CD14-positive monocyte (primary cell): Measurements from ENCODE around the gene MFGE8. TPM values are rescaled to one million over a fixed set of nuclear protein-coding genes. Genes with fewer than 3 reads are reported as not detected.
A peak's percentile ranks its signal among the peaks of the same experiment; 100 is the strongest.

ENCODE experiments used
- DNase-seq, 3 donors: peaks; one replicate each; pipeline ENCODE4 v3.0.0-alpha.2; 2011 to 2022
- H2AFZ ChIP-seq: 2 replicates; pipeline ENCODE4 v1.6.0; 2012; ENCODE audit warnings: mild to moderate bottlenecking, low read depth, low read length, inconsistent platforms; ENCODE audit not compliant: insufficient read depth, poor library complexity, severe bottlenecking
- H3K27ac ChIP-seq, 2 donors: 1 replicate in 1 of 2; 2 replicates in 1 of 2; pipeline ENCODE4 v1.5.1; 2012 to 2013; ENCODE audit warnings: low read length in 2 of 2, control low read depth in 1 of 2, inconsistent platforms in 1 of 2, low read depth in 1 of 2, mild to moderate bottlenecking in 1 of 2
- H3K27me3 ChIP-seq, 2 donors: one replicate each; pipeline versions ENCODE4 v1.6.0 to v1.6.1; 2011 to 2013; ENCODE audit warnings: low read length in 2 of 2; ENCODE audit not compliant: control insufficient read depth in 2 of 2, insufficient read depth in 2 of 2
- H3K36me3 ChIP-seq, 2 donors: replicated peaks in 1 of 2; 1 replicate in 1 of 2; 2 replicates in 1 of 2; pipeline versions ENCODE4 v1.5.1 to v1.6.1; 2012 to 2013; ENCODE audit warnings: low read length in 2 of 2, control low read depth in 1 of 2, inconsistent platforms in 1 of 2, mild to moderate bottlenecking in 1 of 2; ENCODE audit not compliant: insufficient read depth in 2 of 2, control insufficient read depth in 1 of 2
- H3K4me1 ChIP-seq, 2 donors: 1 replicate in 1 of 2; 2 replicates in 1 of 2; pipeline versions ENCODE4 v1.5.1 to v1.6.1; 2012 to 2013; ENCODE audit warnings: low read length in 2 of 2, control low read depth in 1 of 2, inconsistent platforms in 1 of 2, mild to moderate bottlenecking in 1 of 2, moderate library complexity in 1 of 2; ENCODE audit not compliant: insufficient read depth in 2 of 2, control insufficient read depth in 1 of 2
- H3K4me2 ChIP-seq: replicated peaks from 2 replicates; pipeline ENCODE3; 2012; ENCODE audit warnings: low read length, moderate library complexity, mild to moderate bottlenecking; ENCODE audit not compliant: poor library complexity, severe bottlenecking; ENCODE audit errors: extremely low read depth
- H3K4me3 ChIP-seq, 3 experiments: fragments of 200-600 bp in 1 of 3; sonication (generic) in 1 of 3; replicated peaks in 1 of 3; 1 replicate in 2 of 3; 2 replicates in 1 of 3; pipeline ENCODE4 v1.5.1; 2011 to 2013; ENCODE audit warnings: low read length in 3 of 3, mild to moderate bottlenecking in 3 of 3, control low read depth in 2 of 3, low read depth in 2 of 3, inconsistent platforms in 1 of 3, moderate library complexity in 1 of 3
- H3K79me2 ChIP-seq: 2 replicates; pipeline ENCODE4 v1.6.0; 2012; ENCODE audit warnings: mild to moderate bottlenecking, control low read depth, inconsistent platforms, low read length, moderate library complexity; ENCODE audit not compliant: insufficient read depth
- H3K9ac ChIP-seq: 2 replicates; pipeline ENCODE4 v1.6.0; 2017; ENCODE audit warnings: low read length, mild to moderate bottlenecking; ENCODE audit not compliant: insufficient read depth, poor library complexity, severe bottlenecking
- H3K9me3 ChIP-seq, 2 donors: replicated peaks in 1 of 2; 1 replicate in 1 of 2; 2 replicates in 1 of 2; pipeline versions ENCODE4 v1.5.1 to v1.6.1; 2012 to 2013; ENCODE audit warnings: low read length in 2 of 2, control low read depth in 1 of 2; ENCODE audit not compliant: control insufficient read depth in 1 of 2, insufficient read depth in 1 of 2
- H4K20me1 ChIP-seq: 2 replicates; pipeline ENCODE4 v1.6.0; 2012; ENCODE audit warnings: mild to moderate bottlenecking, low read length, control low read depth, moderate library complexity; ENCODE audit not compliant: insufficient read depth
- H3K27ac Mint-ChIP-seq, 7 donors: one replicate each; pipeline ENCODE4 v1.8.0; 2020; ENCODE audit warnings: mild to moderate bottlenecking in 7 of 7, mixed read lengths in 7 of 7, moderate library complexity in 6 of 7, inconsistent platforms in 2 of 7
- H3K27me3 Mint-ChIP-seq, 3 donors: one replicate each; pipeline ENCODE4 v1.8.0; 2021 to 2022; ENCODE audit warnings: low read depth in 3 of 3, mild to moderate bottlenecking in 3 of 3, mixed read lengths in 3 of 3, moderate library complexity in 3 of 3, inconsistent platforms in 1 of 3
- H3K36me3 Mint-ChIP-seq, 2 donors: one replicate each; pipeline ENCODE4 v1.8.0; 2020; ENCODE audit warnings: mixed read lengths in 2 of 2, inconsistent platforms in 1 of 2, mild to moderate bottlenecking in 1 of 2
- H3K4me1 Mint-ChIP-seq: one replicate; pipeline ENCODE4 v1.8.0; 2020; ENCODE audit warnings: mild to moderate bottlenecking, mixed read lengths
- H3K4me3 Mint-ChIP-seq, 2 donors: one replicate each; pipeline ENCODE4 v1.8.0; 2020; ENCODE audit warnings: mild to moderate bottlenecking in 2 of 2, mixed read lengths in 2 of 2, moderate library complexity in 1 of 2
- H3K9me3 Mint-ChIP-seq, 7 donors: one replicate each; pipeline ENCODE4 v1.8.0; 2020 to 2022; ENCODE audit warnings: mixed read lengths in 7 of 7, mild to moderate bottlenecking in 6 of 7, moderate library complexity in 6 of 7, inconsistent platforms in 2 of 7
- WGBS: methylation state at CpG from one replicate; pipeline ENCODE4 v1.1.5; 2013; ENCODE audit warnings: missing lambda C conversion rate; ENCODE audit not compliant: insufficient coverage; 5-methylcytosine and 5-hydroxymethylcytosine counted together
- intact Hi-C, 2 donors: fragments of 100-400 bp; cut with micrococcal nuclease; formaldehyde crosslinking; loops; one replicate each; pipeline versions ENCODE4 v1.15.0 to v1.15.1; 2023
- polyA plus RNA-seq, 3 donors: library from polyadenylated mRNA; depleted of rRNA in 1 of 3; unstranded in 2 of 3; stranded (reverse) in 1 of 3; fragments of 300-500 nt in 2 of 3; fragments of >200 nt in 1 of 3; fragmentation: Illumina TruSeq in 2 of 3; gene quantifications; 1 replicate in 2 of 3; 2 replicates in 1 of 3; pipeline ENCODE4 v1.2.3, GENCODE V29; 2012 to 2021
- TF ChIP-seq, protein P1 (sequence below): fragments of 200-600 bp; IDR thresholded peaks from one replicate; pipeline ENCODE4 v1.8.0; 2022; ENCODE audit warnings: antibody characterized with exemption, mild to moderate bottlenecking

MFGE8 gene
- polyA plus RNA-seq, 3 donors, result 2.7 TPM; not detected in 2

DNA sequence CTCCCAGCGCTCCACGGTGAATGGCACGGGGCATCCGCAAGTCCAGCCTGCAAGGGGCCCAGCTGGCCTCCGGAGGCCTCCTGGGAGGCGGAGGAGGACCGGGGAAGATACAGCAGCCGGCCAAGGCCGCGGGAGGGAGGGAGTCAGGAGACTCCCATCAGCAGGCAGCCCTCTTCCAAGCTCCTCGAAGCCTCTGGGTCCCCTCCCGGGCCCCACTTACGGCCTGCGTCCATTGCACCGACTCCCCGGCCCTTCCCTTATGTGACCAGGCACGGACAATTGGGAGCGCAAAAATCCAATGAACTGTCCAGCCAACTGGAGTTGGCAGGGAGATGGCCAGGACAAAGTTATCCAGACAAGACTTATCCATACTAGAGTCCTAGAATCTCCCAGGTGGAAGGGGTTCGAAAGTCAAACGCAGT is 668 bp downstream of the MFGE8 start:
- Histone ChIP-seq H3K27me3 (peaks cover 0 to 10% of the 10 kb centered on the region in 2 donors), H3K9ac (peak overlapping the region; percentile 66), H3K9me3 (no peaks in the 10 kb centered on the region), H3K4me3 (peak overlapping the region; percentile 52 to 81 (median 67)), H4K20me1 (no peaks in the 10 kb centered on the region), H3K36me3 (no peaks in the 10 kb centered on the region), H3K79me2 (no peaks in the 10 kb centered on the region), H3K27ac (no peak overlapping the region), H3K4me2 (peak overlapping the region; percentile 76), H2AFZ (peak overlapping the region; percentile 80), H3K4me1 (peaks cover 7 to 11% of the 10 kb centered on the region in 2 donors)
- peaks cover 16% of the 10 kb centered on the region for H3K4me1 Mint-ChIP-seq
- H3K27ac Mint-ChIP-seq, result no peak overlapping the region
- 45% methylated on average over 19 of the region's 20 CpGs for WGBS
- H3K9me3 Mint-ChIP-seq, result no peaks in the 10 kb centered on the region
- H3K4me3 Mint-ChIP-seq, result peak overlapping the region; percentile 85 to 91
- DNase-seq, result no peak
- intact Hi-C loops, result no loop called here
- H3K27me3 Mint-ChIP-seq, result peaks cover 7 to 21% (median 12%) of the 10 kb centered on the region in 3 donors
- TF ChIP-seq, protein P1, sequence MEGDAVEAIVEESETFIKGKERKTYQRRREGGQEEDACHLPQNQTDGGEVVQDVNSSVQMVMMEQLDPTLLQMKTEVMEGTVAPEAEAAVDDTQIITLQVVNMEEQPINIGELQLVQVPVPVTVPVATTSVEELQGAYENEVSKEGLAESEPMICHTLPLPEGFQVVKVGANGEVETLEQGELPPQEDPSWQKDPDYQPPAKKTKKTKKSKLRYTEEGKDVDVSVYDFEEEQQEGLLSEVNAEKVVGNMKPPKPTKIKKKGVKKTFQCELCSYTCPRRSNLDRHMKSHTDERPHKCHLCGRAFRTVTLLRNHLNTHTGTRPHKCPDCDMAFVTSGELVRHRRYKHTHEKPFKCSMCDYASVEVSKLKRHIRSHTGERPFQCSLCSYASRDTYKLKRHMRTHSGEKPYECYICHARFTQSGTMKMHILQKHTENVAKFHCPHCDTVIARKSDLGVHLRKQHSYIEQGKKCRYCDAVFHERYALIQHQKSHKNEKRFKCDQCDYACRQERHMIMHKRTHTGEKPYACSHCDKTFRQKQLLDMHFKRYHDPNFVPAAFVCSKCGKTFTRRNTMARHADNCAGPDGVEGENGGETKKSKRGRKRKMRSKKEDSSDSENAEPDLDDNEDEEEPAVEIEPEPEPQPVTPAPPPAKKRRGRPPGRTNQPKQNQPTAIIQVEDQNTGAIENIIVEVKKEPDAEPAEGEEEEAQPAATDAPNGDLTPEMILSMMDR, result no peak
- no peaks in the 10 kb centered on the region for H3K36me3 Mint-ChIP-seq

DNA sequence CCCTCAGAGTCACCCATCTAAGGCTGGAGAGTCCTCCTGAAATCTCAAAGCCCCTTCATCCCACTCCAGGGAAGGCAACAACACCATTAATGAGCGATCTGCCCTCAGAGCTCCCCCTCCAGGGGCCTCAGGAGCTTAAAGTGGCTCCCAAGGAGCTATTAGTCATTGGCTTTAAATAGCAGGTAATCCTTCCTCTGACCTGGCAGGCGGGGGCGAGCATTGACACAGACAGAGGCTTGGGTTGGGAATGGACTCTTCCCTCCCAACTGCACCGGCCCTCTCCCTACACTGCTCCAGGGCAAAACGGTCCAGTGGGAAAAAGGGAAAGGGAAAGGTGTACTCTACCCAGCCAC is 1.4 kb downstream of the MFGE8 start:
- no peak overlapping the region for H3K27ac Mint-ChIP-seq
- 100% methylated on average over 1 of the region's 5 CpGs for WGBS

More for the DNA sequence above, 1.4 kb downstream of the MFGE8 start:
- no peaks in the 10 kb centered on the region for H3K36me3 Mint-ChIP-seq
- H3K27me3 Mint-ChIP-seq, result peaks cover 7 to 21% (median 12%) of the 10 kb centered on the region in 3 donors
- Histone ChIP-seq H4K20me1 (no peaks in the 10 kb centered on the region), H3K27me3 (peaks cover 0 to 10% of the 10 kb centered on the region in 2 donors), H3K9ac (no peak overlapping the region), H3K36me3 (no peaks in the 10 kb centered on the region), H3K4me3 (no peak overlapping the region), H3K9me3 (no peaks in the 10 kb centered on the region), H3K27ac (no peak overlapping the region), H3K4me2 (no peak overlapping the region), H3K79me2 (no peaks in the 10 kb centered on the region), H3K4me1 (peaks cover 7 to 11% of the 10 kb centered on the region in 2 donors), H2AFZ (no peak overlapping the region)
- H3K9me3 Mint-ChIP-seq, result no peaks in the 10 kb centered on the region
- TF ChIP-seq, protein P1, result no peak
- no peak for DNase-seq
- H3K4me3 Mint-ChIP-seq, result peak overlapping the region; percentile 85 to 91
- peaks cover 16% of the 10 kb centered on the region for H3K4me1 Mint-ChIP-seq
- intact Hi-C loops, result no loop called here
